NCI-H510A (cell line): ENCODE data around the gene TRIM54.

ENCODE experiments used
- DNase-seq: peaks from one replicate; lab custom pipeline; 2025; lab: John Stamatoyannopoulos, UW

TRIM54 gene, protein sequence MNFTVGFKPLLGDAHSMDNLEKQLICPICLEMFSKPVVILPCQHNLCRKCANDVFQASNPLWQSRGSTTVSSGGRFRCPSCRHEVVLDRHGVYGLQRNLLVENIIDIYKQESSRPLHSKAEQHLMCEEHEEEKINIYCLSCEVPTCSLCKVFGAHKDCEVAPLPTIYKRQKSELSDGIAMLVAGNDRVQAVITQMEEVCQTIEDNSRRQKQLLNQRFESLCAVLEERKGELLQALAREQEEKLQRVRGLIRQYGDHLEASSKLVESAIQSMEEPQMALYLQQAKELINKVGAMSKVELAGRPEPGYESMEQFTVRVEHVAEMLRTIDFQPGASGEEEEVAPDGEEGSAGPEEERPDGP

DNA sequence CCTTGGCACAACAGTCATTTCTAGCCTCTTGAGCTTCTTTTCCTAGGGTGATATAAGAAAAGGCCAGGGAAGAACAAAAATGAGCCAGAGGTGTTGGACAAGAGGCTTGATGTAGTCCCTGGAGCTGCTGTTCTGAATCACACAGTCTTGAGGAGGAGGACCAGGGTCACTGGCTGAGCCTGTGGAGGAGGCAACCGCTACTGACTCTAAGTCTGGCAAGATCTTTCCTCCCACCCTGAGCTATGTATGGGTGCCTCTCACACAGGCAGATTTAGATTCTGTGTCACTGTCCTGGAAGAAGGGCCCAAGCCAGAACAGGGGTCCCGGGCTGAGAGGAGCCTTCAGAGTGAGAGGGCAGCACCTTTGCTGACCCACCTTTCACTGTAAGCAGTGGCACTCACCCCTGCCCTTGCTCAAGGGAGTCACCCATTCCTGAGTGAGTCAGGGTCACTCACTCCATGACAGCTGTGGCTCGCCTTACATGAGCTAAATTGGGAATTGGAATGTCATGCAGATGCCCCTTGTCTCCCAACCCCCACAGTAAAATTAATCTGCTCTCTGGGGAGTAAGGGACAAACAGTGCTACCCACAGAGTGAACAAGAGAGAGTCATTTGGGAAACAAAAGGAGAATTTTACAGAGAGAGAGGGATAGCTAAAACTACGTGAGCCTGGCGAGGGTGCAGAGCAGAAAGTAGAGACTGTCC lies at the start of gene TRIM54:
TRIM54 (plus strand) TSS at position 575 of the 705 bp plus-strand sequence. CDS start 303 bp downstream, outside the sequence.
- DNase-seq = no peak

DNA sequence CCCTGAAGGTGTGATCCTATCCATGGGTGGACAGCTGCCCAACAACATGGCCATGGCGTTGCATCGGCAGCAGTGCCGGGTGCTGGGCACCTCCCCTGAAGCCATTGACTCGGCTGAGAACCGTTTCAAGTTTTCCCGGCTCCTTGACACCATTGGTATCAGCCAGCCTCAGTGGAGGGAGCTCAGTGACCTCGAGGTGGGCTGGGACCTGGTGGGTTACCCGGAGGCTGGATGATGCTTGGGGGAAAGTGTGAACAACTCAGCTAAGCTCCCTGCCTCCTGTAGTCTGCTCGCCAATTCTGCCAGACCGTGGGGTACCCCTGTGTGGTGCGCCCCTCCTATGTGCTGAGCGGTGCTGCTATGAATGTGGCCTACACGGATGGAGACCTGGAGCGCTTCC lies 48.9 kb upstream of the TRIM54 start:
- DNase-seq = no peak

DNA sequence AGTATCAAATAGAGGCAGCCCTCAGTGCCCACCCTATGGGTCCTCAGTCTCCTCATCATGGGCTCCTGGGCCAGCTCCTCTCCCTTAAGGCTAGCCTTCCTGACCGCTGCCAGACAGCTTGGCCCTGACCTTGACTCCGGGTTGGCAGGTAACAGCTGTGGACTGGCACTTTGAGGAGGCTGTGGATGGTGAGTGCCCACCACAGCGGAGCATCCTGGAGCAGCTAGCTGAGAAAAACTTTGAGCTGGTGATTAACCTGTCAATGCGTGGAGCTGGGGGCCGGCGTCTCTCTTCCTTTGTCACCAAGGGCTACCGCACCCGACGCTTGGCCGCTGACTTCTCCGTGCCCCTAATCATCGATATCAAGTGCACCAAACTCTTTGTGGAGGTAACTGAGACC lies 46.1 kb upstream of the TRIM54 start:
- no peak for DNase-seq

DNA sequence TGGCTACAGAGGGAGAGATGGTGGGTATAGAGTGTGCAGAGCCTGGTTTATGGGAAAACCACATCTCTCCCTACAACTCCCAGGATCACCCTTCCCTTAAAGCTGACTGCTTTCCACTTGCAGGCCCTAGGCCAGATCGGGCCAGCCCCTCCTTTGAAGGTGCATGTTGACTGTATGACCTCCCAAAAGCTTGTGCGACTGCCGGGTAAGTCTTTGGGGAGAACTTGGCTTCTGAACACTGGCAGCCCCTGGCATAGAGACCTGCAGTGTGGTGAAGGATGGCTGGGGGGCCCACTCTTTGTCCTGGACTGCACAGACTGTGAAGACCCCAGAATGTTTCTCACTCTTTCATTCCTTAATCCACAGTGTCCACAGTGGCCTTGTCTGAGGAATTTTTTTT lies 45.6 kb upstream of the TRIM54 start:
- no peak for DNase-seq

DNA sequence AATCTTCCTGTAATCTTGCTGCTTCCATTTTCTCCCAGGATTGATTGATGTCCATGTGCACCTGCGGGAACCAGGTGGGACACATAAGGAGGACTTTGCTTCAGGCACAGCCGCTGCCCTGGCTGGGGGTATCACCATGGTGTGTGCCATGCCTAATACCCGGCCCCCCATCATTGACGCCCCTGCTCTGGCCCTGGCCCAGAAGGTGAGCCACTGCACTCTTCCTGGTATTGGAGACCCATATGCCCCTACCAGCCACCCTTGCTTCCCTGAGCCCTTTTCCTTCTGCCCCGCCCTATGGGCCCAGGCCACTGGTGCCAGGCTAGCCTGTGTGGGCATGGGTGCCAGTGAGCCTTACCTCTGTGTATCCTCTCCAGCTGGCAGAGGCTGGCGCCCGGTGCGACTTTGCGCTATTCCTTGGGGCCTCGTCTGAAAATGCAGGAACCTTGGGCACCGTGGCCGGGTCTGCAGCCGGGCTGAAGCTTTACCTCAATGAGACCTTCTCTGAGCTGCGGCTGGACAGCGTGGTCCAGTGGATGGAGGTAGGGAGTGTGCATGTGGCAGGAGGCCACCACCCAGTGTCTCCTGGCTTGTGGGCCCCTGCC lies 44.8 kb upstream of the TRIM54 start:
- DNase-seq = no peak

- DNase-seq = no peak
These were observed 43.3 kb upstream of the TRIM54 start for GRCh38 chr2:27238976-27239375.

DNA sequence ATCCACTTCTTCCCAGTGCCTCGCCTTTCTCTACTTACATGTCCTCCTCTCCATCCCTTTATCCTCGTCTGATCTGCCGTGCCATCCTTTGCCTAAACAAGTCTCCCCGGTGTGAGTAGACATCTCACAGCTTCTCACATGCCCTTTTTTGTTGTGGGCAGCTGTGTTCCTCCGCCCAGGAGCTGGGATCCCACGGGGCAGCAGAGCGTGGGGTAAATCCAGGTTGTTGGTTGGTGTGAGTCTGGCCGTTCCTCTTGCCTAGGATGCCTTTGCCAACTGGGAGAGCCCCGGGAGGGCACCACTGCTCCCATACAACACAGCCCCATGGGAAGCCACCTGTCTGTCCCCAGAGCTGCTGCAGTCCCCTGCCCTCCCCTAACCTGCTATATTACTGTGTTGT lies 41.8 kb upstream of the TRIM54 start:
- DNase-seq = no peak

DNA sequence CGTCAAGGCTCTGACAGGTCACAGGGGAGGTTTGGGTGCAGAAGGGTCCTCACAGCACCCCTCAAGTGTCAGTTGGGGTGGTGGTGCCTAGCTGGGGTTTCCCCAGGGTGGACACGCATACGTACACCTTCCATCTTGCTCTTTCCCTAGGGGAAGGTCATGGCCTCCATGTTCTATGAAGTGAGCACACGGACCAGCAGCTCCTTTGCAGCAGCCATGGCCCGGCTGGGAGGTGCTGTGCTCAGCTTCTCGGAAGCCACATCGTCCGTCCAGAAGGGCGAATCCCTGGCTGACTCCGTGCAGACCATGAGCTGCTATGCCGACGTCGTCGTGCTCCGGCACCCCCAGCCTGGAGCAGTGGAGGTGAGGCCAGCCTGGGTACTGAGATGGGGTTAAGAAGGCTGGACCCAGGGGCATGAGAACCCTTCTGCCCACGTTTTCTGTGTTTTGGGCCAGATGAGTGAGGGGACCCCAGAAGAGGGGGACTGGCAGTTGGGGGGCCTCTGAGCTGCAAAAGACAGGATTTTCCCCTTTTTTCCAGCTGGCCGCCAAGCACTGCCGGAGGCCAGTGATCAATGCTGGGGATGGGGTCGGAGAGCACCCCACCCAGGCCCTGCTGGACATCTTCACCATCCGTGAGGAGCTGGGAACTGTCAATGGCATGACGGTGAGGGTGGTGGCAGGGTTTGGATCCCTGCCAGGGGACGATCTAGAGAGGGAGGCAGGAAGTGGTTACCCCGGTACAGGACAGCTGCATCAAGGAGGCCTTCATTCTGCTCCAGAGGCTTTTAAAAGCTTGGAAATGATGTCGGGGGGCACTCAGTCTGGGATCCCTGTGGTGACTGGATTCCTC lies 40.2 kb upstream of the TRIM54 start:
- no peak for DNase-seq

- DNase-seq = no peak
These were observed 39.6 kb upstream of the TRIM54 start for GRCh38 chr2:27242614-27242951.

DNA sequence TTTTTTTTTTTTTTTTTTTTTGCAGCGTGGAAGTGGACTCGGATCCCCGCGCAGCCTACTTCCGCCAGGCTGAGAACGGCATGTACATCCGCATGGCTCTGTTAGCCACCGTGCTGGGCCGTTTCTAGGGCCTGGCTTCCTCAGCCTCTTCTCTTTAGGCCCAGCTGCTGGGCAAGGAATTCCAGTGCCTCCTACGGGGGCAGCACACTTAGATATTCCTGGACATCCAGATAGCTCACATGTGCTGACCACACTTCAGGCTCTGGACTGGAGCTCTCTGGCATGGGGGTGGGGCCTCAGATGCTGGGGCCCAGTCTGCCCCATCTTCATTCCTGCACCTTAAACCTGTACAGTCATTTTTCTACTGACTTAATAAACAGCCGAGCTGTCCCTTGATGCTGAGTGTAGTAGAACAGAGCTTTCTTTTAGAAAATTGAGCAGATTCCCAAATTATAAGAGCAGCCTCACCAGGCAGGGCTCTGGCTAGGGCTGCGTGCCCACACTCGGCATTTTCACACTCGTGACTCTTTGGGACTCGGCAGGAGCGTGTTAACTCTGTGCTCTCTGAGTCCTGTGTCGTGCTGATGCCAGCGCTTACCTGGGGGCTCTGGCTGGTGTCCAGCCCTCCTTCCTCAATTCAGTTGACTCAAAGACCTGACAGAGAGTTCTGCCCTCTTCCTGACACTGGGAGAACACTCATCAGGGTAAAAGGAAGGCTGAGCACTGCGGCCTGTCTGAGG lies 38.7 kb upstream of the TRIM54 start:
- DNase-seq = no peak

- no peak for DNase-seq
These were observed 37.1 kb upstream of the TRIM54 start for GRCh38 chr2:27245116-27245515.

- DNase-seq = no peak
These were observed 36.6 kb upstream of the TRIM54 start for GRCh38 chr2:27245626-27246025.

DNA sequence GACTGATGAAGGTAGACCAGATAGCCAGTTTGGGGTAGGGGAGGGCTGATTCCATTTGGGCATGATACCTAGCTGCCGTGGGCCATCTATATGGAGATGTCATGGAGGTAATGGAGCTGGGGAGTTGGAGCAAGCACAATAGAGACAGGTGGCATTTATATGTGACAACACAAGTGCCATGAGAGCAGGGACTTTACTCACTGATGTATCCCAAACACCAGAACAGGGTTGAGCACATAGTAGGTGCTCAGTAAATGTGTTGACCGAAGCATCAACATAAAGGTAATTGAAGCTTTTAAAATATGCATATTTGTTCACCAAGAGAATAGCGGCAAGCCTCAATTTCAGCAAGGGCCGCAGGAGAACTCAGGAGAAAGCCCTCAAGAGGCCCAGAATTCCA lies 34.3 kb upstream of the TRIM54 start:
- DNase-seq = no peak

DNA sequence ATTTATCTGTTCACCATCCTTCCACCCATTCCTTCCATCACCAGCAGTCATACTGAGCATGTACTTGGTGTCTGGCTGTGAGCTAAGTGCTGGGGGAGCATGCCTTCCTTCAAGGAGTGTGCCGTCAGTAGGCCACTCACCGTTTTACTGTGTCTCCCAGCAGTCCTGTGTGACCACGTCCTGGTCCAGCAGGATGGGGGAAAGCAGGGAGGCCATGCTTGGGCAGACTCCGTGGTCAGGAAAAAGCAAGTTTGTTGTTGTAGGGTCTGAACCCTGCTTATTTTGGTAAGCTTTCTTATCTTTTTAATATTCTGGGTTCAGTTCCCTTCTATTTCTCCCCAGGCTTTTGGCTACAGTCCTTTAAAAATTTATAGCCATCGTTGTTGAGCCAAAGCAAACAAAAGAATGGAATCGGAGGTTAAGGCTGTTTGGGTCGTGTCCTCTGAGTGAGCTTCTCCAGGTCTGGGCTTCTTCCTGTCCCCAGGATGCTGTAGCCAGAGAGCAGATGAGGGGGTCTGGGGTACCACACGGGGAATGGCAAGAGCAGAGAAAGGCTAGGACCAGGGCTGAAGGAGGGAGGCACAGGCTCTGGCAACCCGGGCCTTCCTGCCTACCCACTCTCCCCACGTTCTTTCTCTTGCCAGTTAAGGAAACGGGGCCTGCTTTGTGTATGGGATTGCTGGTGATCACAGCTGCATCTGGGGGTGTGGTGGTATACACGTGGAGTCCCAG lies 32.9 kb upstream of the TRIM54 start:
- no peak for DNase-seq

- peak; percentile 9 for DNase-seq
These were observed 32.2 kb upstream of the TRIM54 start for GRCh38 chr2:27249891-27250651.

DNA sequence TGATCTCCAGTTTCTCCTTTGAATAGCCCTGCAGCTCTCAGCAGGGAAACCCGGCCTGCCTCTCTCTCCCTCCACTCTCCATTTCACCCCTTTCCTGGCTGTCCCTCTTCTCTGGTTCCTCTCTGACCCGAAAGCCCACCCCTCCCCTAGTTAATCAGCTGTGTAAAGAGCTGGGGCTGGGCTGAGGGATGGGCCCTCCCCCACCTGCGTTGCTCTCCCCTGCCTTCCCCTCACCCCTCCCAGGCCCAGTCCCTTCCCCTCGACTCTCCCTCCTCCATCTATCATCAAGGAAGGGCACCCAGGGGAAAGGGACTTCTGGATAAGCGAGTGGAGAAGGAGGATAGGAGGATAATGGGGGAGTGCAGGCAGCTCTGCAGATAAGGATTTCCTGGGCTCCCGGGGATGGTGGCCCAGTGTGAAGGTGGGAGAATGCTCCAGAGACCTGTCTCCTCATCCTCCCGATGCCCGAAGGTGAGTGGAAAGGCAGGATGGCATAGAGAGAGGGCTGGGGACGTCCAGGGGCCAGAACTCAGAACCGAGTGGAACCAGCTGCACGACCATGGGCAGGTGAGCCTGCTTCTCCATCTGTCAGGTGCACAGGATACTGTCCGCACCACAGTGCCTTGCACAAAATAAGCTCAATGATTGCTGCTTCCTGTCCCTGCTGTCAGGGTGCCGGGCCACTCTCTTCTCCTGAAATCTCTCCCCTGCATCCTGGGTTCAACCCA lies 31.4 kb upstream of the TRIM54 start:
- DNase-seq = no peak

GRCh38 chr2:27251766-27252165 lies 30.5 kb upstream of the TRIM54 start:
- DNase-seq = no peak

GRCh38 chr2:27255187-27255586 lies 27.0 kb upstream of the TRIM54 start:
- no peak for DNase-seq

DNA sequence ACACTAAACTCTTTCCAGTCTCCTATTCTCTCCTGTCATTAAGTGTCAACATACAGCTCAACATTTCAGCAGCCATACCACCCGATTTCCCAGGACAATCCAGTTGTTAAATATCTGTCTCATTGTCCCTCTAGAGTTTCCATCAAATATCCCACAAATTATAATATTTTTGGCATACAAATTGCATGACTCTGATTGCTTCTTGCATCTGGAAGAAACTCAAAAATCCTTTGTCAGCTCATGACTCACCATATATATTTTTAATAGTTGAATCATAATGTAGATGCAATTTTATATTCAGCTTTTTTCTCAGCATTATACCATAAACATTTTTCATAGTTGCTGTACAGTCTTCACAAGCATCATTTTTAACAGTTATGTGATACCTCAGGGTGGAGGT lies 26.6 kb upstream of the TRIM54 start:
- no peak for DNase-seq
